Left lobe of liver (tissue), 2 donors: ENCODE measurements around the gene ACKR4. TPM values are rescaled to one million over a fixed set of nuclear protein-coding genes. Genes with fewer than 3 reads are reported as not detected.
"Not testable (repeated sequence)": the region's sequence is repeated elsewhere in the genome, so short reads cannot be mapped to it uniquely, and the experiment has no call there.

ENCODE experiments used
- ATAC-seq: fragments of 200-7000 bp; cut with Tn5 transposase; one replicate; pipeline ENCODE4 v1.9.1; 2020; ENCODE audit warnings: mild to moderate bottlenecking, moderate library complexity
- DNase-seq: peaks from one replicate; pipeline ENCODE4 v3.0.0-alpha.2; 2020; ENCODE audit warnings: low spot score
- total RNA-seq: library from RNA; stranded (reverse); gene quantifications from one replicate; pipeline ENCODE4 v1.2.1, GENCODE V29; 2021
- donor health status: DM: no; HTN: no; CAD: no; lungs with moderate emphysema.
- donor health status: DM: no; HTN: yes; CAD: no.

Gene ACKR4
- total RNA-seq: not detected

DNA sequence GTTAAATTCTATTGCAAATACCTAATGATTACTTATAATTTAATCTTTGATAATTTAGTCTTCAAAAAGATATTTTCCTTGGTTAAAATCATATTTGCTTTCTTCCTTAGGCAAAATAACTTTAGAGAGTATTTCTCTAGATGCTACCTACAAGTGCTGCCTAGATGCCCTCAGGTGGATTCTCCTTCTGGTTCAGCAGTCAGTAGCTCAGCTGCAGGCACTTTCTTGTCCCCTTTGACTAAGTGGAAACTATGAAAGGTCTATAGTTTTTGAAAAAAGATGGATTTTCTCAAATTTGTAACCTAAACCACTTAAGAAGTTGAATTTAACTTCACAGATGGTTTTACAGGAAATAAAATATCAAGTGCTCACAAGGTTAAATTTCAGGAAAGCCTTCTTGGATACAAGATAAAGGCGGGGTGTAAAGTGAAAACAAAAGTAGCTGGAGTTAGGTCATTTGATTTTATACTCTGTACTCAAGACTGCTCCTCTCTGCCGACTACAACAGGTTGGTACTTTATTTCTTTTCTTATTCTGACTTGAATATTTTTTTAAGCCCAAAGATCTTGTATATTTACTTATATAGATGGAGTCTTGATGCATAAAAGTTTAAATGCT, at the start of gene ACKR4:
TSS of gene ACKR4 (plus strand) at position 455 of the 618 bp plus-strand sequence. CDS start 3,128 bp downstream, outside the sequence.
- no peak for DNase-seq
- ATAC-seq: peak; percentile 29

DNA sequence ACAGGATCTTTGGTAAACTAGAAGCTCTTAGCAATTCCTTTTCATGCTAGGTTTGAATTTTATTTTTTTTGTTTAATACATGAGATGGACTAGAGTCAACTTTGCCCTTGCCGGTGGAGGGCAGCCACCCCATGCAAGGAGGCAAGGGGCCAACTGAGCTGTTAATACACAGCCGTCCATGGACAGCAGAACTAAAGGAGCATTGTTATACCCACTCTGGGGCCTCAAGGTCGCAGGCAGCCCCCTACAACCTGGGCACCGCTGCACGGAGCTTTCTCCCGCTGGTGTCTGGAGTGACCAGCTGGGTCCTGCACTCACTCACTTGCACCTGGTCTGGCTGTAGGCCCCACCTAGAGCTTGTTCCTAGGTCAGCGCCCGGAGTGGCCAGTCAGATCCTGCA, 47.9 kb upstream of the ACKR4 start:
- no peak for DNase-seq
- ATAC-seq: peak; percentile 61

DNA sequence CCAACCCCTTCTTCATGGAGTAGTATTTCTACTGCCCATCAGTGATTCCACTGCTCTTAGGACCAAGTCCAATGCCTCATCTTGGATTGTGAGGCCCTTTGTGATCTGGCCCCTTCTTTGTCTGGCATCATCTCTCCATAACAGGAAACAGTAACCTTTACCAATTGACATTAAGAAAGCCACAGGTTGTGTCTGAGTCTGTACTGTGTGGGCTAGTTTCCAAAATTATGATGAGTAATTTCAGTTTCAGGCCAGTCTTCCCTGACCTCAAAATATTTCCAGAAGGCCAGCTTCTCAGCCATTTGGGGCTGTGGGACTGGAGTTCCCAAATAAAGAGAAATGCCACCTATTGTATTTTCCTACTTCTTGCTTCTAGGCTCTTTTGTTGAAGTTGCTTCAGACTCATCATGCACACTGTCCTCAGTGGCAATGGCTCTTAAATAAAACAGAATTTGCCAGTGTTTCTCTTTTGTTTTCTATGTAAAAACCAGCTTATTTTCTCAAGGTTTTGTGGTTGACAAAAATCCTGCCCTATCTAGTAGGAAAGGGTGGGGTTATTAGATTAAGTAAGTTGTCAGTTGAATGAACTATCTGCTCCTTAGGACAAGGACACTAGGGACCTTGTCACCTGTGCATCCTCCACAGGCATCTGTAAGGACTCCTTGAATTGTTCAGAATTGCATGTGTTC, 47.0 kb upstream of the ACKR4 start:
- no peak for DNase-seq
- no peak for ATAC-seq

DNA sequence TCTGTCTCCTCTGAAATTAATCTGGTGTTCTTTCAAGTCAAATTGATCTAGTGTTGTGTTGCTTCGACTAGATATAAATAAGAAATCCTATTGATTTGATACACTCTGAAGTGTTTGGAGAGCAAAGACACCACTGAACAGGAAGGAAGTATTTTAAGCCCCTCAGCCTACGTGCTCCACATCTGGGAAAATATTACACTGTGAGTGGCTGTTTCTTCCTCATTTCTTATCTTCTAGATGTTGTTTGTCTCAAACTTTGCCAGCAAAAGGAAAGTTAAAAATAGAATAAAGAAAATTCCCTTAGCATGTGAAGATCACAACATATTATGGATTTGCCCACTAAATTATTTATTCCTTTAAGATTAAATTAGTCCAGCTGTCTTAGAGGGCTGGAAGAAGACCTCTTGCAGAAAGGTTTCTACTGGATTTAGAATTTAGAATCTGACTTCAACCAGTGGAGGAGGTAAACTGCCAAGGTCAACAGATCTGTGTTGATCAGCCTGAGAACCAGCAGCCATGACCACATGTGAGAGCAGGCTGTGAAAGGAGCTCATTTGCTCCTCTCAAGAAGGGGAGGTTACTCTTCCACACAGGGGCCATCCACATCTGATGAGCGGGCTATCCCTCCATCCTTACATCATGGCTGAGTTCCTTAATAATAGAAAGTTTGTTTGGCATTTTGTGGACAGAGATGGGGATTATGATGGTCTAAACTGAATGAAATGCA, 46.3 kb upstream of the ACKR4 start:
- DNase-seq (no peak), ATAC-seq (no peak)

DNA sequence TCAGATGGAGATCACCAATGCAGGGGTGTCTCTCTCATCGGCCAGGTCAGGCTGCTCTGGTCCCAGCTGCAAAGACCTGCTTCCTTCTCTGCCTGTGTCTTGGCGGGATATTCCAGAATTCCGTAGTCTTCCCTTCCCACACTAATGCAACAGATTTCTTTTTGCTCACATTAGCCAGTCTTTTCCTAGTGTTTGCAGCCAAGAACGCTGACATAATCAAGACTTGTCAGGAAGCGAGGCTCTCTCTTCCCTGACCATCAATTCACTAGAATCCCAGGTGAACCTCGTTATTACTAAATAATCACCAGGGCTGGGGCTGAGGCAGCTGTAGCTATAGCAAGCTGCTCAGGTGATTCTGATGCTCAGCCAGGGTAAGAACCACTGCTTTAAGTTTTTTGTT, 43.2 kb upstream of the ACKR4 start:
- DNase-seq (no peak), ATAC-seq (no peak)

DNA sequence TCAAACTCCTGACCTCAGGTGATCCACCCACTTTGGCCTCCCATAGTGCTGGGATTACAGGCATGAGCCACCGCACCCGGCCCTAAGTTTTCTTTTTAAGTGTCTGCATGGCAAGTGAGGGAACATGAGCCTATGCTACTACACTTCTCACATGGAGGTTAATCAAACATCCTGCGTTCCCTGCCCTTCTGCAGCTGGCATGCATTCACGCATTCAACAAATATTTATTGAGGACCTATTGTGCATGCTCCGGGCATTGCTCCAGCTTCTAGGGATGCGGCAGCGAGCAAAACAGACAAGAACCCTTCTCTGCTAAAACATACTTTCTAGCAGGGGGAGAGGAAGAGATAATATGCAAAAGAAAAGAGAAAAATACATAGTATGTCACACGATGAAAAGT, 42.6 kb upstream of the ACKR4 start:
- ATAC-seq: peak; percentile 74
- DNase-seq: peak; percentile 58

DNA sequence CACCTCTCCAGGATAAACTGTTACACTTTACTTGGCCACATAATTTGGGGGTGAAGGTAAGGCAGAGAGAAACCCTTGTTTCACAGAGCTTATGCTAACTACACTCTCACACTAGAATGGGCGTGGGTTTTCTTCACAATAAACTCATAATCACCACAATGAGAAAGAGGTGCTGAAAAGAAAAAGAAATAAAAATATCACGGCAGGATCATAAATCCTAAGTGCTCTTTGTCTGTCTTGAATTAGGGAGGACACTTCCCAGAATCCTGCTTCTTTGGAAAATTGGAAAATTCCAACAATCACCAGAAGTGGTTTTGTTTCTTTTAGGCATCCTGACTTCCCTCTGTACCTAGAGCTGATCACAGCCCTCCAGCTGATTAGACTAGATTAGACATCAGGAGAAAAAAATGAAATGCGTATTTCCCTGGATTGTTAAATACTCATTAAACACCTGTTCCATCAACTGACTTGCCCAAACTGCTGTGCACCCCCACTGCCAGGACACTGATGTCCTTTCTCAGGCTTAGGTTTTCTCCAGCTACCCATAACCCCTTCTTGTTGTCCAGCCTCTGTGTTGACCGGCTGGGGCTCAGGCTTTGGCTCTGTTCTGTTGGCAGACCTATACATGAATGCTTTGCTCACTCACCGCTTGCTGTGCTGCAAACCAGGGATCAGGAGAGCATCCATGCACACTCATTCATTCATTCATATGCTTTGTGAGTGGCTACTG, 41.6 kb upstream of the ACKR4 start:
- no peak for ATAC-seq
- DNase-seq: no peak

DNA sequence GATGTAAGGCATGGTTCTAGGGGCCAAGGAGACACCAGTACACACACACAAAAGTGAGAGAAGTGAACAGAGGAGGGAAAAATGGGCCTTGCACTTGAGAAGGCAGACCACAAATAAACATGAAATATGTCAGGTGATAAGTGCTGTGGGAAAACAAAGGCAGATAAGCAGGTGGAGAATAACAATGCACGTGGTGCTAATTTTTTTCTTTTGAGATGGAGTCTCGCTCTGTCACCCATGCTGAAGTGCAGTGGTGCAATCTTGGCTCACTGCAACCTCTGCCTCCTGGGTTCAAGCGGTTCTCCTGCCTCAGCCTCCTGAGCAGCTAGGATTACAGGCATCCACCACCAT, 41.1 kb upstream of the ACKR4 start:
- not testable (repeated sequence) for ATAC-seq, DNase-seq

DNA sequence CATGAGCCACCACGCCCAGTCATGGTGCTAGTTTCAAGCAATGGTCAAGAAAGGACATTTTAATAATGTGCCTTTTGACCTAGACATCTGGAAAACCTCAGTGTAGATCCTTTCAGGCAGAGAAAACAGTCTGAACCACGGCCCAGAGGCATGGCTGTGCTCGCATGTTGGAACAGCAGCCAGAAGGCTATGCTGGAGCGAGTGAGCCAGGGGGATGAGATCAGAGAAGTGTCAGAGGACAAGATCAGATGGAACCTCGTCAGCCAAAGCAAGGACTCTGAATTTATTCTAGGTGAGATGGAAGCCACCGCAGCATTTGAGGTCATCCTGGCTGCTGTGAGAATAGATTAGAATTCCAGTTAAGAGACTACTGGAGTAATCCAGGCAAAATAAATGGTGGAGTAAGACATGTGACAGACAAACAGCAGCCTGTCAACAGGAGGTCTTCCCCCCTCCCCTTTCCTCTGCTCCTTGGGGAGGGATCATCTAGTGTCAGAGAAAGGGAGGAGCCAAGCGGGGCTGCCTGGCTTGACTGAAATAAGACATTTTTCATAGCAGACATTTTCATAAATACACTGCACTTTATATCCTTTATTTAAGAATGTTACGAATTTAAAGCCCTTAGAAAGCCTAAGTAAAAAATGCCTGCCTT, 40.4 kb upstream of the ACKR4 start:
- DNase-seq: no peak

DNA sequence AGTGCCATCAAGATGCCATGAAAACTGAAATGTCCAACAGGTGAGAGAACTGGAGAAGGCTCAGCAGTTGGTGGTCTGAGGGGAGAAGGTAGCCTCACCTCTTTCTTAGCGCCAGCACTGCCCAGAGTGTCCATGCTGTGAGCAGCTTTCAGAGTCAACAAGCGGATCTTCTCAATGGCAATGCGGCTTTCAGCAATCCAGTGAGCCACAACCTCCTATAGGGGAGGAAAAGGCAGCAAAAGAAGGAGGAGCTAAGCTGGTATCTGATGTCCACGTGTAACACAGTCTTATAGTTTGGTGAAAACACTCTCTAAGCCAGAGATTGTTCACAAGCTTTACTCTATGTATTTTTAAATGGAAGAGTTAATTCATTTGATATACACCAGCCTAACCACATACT, 36.1 kb upstream of the ACKR4 start:
- DNase-seq (no peak), ATAC-seq (no peak)

More for the DNA sequence above, 40.4 kb upstream of the ACKR4 start:
- ATAC-seq: no peak

DNA sequence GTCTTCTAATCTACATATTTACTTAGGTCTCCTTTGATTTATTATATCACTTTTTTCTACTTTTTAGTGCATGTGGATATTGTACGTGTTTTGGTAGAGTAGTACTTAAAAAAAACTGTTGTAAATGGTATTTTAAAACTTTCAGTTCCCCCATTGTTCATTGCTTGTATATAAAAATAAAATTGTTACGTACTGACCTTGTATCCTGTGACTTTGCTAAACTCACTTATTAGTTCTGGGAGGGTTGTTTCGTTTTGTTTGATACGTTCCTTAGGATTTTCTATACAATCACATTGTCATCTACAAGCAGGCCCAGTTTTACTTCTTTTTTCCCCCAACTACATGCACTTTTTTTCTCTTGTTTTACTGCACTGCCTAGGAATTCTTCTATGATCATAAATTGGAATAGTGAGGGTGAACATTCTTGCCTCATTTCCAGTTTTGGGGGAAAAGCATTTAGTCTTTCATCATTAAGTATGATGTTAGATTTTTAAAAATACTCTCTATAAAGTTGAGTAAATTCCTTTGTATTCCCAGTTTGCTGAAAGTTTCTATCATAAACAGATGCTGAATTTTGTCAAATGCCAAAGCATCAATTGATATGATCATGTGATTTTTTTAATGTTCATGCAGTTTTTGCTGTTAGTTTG, 33.5 kb upstream of the ACKR4 start:
- no peak for ATAC-seq
- DNase-seq: no peak

DNA sequence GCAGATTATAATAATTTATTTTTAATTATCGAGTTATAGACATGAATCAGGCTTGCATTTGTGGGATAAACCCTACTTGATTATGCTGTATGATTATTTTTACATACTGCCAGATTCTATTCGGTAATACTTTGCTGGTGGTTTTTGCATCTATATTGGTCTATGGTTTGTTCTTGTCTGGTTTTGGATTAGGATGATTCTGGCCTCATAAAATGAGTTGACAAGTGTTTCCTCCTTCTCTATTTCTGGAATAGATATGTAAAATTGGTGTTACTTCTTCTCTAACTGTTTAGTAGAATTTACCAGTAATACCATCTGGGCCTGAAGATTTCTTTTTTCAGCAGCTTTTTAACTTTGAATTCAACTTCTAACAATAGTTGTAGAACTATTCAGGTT, 33.0 kb upstream of the ACKR4 start:
- ATAC-seq (no peak), DNase-seq (no peak)

DNA sequence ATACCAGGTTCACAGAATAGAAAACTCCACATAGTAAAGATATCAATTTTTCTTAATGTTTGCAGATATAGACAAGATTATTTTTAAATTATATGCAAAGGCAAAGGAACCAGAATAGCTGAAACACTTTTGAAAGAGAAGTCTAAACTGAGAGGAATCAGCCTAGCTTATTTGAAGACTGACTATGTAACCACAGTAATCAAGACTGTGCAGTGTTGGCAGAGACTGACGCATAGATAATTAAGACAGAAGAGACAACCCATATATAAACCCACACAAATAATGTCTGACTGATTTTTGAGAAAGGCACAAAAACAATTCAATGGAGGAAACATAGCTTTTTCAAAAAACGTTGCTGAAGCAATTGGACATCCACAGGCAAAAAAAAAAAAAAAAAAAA, 28.6 kb upstream of the ACKR4 start:
- no peak for ATAC-seq

DNA sequence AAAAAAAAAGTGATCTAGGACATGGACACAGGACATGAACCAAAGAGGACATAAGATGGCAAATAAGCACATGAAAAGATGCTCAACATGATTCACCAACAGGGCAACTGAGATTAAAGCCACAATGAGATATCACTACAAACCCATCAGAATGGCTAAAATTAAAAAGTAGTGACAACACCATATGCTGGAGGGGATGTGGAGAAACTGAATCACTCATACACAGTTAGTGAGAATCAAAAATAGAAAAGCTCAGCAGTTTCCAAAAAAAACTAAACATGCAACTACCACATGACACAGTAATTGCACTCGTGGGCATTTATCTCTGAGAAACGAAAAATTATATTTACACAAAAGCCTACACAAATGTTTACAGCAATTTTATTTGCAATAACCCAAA, 27.9 kb upstream of the ACKR4 start:
- ATAC-seq: no peak

More for the DNA sequence above, 28.6 kb upstream of the ACKR4 start:
- DNase-seq: no peak

DNA sequence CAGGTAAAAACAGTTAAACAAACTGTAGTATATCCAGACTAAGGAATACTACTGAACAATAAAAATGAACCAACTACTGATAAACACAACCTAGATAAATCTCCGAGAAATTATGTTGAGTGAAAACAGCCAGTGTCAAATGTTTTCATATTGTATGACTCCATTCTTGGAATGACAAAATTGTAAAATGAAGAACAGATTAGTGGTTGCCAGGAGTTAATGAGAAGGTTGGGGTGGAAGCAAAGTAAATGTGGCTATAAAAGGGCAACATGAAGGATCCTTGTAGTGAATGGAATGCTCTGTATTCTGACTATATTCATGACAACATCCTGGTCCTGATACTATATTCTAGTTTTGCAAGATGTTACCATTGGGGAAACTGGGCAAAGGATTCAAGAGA, 27.5 kb upstream of the ACKR4 start:
- DNase-seq: no peak
- ATAC-seq: no peak

More for the DNA sequence above, 27.9 kb upstream of the ACKR4 start:
- no peak for DNase-seq

DNA sequence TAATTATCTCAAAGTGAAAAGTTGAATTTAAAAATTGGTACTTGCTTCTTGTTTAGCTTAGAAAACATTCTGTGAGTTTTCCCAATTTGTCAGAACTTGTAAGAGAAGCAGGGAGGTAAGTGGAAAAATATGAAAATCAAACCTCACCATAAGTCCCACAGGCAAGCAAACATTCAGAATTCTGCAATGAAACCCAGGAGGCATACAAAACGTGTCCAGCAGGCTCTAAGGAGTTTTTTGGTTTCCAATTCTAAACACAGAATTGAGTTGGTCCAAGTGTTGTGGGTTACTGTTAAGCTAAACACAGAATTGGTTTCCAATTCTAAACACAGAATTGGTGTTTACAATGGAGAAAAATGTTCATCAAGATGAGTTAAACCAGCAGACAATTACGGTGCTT, 27.1 kb upstream of the ACKR4 start:
- no peak for ATAC-seq
- no peak for DNase-seq

DNA sequence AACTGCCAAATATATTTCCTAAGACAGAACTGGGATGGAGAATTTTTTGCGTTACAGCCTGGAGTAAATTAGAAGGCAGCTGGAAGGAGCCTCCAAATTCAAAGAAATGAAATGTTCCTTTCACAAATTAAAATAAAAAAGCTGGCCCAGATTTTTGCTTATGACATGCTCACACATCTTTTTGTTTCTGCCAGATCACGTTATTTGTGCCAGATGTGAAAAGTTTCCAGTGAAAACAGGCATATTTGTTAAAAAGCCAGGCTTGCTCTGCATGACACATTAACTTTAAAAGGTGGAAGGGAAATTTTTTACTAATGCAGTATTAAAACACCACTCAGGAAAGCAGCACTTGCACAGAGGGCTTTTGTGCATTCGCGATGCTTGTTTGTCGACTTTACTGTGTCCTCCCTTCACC, 23.3 kb upstream of the ACKR4 start:
- no peak for ATAC-seq

DNA sequence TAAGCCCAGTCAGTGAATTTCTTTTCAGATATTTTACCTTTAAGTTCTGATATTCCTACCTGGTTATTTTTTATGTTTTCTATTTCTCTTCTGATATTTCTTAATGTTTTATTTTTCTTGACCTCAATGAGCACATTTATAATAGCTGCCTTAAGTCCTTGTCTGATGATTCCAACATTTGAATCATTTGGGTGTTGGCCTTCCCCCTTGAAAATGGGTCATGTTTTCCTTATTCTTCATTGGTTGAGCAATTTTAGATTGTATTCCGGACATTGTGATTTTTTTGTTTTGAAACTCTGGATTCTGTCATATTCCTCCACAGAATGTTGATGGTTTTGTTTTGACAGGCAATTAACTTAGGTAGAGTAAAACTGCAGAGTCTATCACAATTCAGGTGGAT, 9.7 kb upstream of the ACKR4 start:
- ATAC-seq: no peak
- no peak for DNase-seq

More for the DNA sequence above, 23.3 kb upstream of the ACKR4 start:
- no peak for DNase-seq

DNA sequence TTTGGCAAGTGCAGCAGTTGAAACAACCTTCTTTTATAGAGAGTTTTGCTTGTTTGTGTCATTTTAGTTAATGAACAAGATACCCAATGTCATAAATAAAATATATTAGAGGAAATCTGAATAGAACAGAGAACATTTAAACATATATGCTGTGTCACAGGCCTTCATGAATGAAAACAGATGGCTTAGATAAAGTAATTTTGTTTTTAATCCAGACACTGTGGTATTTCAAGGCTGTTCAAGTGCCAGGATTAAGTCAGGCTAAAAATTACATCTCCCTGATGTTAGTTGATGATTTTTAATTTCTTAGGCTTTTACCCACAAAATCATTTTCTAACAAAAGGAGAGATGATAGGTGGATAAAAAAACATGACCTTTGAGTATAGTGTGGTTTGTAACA, 4.9 kb upstream of the ACKR4 start:
- DNase-seq: no peak

DNA sequence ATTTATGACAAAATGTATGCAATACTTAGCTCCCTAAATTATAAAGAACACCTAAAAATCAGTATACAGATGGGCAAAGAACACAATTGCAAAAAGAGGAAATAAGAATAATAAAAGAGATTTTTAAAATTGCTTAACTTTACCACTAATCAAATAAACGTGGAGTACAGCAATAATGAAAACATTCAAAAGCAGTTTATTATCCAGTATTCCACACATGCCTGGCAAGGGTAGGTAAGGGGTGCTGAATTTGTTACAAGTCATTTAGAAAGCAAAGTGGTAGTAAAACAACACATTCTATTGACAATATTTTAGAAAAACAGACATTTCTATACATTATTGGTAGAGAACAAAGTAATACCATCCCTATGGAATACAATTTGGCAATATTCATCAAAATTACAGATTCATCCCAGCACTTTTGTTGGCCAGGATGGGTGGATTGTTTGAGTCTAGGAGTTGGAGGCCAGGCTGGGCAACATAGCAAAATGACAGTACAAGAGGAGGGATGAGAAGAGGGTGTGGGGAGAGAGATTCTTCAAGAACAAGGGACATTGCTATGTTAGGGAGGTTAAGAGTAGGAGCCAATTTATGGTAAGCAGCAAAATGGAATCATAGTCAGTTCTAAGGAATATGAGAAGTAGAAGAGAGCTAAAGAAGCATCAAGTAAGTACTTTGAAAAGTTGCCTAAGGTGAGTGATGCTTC, 3.7 kb upstream of the ACKR4 start:
- ATAC-seq (no peak), DNase-seq (no peak)

More for the DNA sequence above, 4.9 kb upstream of the ACKR4 start:
- ATAC-seq: no peak
